GM15510 (cell line): ENCODE data around the gene STXBP5L.

ENCODE experiments used
- POLR2A ChIP-seq: IDR thresholded peaks from 3 replicates; pipeline ENCODE4 v1.6.1; 2011; ENCODE audit warnings: borderline replicate concordance; ENCODE audit not compliant: insufficient read length; ENCODE audit errors: extremely low read depth

The STXBP5L gene

DNA sequence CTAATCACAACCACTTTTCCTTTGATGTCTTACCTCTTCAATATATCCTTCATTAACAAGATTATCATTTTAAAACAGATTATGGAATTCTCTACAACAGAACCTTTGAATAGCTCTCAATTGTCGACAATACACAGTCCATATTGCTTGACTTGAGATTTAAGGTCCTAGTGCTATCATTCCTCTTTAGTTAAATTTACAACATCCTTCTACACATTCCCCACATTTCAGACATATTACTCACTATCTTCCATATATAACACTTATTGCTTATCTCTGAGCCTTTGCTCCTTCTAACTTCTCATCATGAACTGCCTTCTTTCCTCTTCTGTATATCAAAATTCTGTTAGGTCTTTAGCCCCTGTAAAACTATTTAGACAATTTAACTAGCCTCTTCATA is 247.0 kb downstream of the STXBP5L start:
- TF ChIP-seq POLR2A: no peak

DNA sequence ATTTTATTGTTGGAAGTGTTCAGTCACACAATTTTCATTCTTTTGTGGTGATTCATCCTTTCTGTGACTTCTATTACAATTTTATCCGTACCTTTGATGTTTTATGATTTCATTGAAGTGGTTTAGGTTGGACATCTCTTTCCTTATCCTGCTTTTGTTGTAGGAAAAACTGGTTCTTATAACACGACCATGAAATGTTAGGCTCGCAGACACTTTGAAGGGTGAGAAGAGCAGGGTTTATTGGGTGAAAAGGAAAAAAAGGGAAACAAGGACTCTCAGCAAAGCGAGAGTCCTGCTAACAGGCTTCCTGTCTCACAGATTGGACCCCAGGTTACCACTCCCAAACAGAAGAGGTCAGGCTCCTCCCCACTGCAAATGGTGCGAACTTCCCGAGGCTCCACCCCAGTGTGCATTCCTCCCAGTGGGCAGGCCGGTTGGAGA is 257.4 kb downstream of the STXBP5L start:
- no peak for TF ChIP-seq POLR2A

DNA sequence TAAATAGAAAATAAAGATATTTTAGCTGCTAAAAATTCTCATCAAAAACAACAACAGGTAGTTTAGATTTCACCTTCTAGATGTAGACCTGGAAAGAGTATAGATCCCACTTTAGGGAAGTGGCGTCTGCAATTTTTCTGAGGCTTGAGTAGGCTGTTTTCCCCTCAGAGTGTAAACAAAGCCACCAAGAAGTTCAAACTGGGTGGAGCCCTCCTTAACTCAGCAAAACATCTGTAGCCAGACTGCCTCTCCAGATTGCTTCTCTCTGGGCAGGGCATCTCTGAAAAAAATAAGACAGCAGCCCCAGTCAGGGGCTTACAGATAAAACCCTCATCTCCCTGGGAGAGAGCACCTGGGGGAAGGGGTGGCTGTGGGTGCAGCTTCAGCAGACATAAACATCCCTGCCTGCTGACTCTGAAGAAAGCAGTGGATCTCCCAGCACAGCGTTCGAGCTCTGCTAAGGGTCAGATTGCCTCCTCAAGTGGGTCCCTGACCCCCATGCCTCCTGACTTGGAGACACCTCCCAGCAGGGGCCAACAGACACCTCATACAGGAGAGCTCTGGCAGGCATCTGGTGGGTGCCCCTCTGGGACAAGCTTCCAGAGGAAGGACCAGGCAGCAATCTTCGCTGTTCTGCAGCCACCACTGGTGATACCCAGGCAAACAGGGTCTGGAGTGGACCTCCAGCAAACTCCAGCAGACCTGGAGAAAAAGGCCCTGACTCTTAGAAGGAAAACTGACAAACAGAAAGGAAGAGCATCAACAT is 259.6 kb downstream of the STXBP5L start:
- no peak for TF ChIP-seq POLR2A

DNA sequence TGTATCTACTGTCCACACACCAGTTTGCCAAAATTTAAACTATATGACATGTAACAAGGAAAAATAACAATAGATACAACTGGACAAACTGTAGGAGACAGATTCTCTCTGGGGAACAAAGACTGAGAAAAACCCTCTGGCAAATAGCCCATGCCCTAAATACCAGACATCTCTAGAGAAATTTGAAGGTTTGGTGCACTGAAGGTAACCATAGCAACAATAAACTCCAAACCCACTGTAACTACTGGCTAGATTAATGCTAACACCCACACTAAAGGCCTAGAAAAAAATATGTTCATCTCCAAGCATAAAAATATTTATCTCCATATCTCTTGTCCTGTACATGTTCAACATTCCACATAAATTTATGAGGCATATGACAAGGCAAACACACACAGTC is 267.1 kb downstream of the STXBP5L start:
- no peak for TF ChIP-seq POLR2A

DNA sequence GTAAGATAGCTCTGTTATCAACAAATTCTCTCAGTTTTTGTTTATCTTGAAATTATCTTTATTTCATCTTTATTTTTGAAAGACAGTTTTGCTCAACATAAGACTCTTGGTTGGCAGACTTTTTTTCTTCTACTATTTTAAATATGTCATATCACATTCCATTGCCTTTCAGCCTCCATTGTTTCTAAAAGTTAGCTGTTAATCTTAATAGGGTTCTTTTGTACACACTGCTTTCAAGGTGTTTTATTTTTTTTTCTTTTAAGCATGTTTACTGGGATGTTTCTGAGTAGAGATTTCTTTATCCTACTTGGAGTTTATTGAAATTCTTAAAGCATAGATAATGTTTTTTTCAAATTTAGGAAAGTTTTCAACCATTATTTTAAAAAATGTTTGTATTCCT is 294.6 kb downstream of the STXBP5L start:
- no peak for TF ChIP-seq POLR2A

DNA sequence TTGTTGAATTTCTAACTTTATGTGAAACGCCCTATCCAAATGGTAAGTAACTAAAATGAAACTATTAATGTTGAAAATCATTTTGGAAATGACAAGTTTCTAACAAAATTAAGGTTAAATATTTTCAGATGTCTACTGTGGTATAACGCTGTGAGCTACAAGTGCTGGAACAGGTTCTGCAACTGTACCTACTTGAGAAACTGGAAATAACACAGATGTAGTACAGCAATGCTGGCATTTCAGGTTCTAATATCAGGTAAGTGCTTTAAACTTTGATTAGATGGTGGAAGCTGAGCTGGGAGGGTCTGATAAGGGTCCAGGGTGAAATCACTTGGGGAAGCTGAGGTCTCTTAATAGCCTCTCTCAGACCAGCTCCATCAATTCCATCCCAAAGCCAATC is 315.1 kb downstream of the STXBP5L start:
- TF ChIP-seq POLR2A: no peak

DNA sequence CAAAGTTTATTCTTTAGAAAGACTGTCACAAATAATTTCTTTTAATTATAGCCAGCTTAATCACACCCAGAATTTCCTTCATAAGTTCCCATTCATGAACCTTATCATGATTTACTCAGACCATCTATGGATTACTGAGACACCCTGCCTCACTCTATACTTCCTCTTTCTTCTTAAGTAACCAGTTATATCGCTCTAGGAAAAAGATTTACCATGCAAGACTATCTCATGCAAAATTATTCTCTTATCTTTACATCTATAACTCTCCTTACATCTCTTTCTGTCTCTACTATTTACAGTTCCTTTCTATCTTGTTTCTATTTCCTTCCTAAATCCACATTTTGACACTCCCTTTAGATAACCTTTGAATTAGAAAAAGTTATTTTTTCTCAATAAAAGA is 321.0 kb downstream of the STXBP5L start:
- TF ChIP-seq POLR2A: no peak

DNA sequence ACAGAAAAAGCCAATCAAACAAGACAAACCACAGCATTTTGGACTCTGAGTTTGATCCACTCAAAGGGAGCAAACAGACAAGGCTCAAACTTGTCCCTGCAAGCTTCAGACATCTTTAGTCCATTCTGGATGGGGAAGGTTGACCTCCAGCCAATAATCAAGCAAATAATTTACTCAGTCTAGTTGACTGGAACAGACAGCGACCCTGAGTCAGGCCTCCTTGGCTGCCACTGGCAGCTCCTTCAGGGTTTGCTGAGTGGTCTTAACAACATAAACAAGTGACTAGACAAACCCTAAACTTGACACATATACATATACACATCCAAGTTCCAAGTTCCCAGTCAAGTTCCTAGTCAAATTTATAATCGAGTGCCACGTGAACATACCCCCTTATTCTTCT is 323.9 kb downstream of the STXBP5L start:
- TF ChIP-seq POLR2A: no peak

DNA sequence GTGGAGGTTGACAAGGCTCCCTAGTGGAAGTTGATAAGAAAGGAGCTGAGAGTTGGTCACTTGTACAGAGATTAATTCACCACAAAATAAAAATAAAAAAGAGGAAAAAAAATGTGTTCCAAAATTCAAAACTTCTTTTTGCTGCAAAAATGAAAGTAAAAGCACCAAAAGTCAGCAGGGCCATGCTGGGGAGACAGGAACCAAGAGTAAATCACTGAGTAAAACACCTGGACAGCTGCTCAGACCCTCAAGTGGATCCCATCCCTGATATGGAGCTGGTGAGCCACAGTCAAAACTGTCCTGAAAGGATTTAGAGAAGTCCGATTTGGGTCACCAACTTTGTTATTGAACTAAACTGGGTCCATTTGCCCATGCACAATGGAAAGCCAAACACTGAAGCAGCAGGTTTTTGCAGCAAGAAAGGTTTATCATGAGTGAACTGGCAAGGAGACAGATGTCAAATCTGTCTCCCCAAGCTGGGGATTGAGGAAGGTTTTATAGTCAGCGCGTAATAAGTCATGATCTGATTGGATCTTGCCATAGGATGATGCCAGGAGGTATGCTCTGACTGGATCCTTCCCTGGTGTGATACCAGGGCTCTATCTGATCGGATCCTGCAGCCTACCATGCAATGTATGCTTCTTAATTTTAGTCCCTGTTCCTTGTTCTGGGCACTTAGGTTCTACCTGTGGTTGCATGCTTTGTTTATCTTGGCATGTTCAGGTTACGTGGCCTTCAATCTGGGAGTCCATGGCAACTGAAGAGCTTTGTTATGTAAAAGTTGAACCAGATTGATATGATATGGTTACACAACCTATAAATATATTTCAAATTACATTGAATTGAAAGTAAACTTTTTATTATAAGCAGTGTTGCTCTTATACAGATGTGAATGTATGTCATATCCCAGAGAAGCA is 324.6 kb downstream of the STXBP5L start:
- TF ChIP-seq POLR2A: no peak

DNA sequence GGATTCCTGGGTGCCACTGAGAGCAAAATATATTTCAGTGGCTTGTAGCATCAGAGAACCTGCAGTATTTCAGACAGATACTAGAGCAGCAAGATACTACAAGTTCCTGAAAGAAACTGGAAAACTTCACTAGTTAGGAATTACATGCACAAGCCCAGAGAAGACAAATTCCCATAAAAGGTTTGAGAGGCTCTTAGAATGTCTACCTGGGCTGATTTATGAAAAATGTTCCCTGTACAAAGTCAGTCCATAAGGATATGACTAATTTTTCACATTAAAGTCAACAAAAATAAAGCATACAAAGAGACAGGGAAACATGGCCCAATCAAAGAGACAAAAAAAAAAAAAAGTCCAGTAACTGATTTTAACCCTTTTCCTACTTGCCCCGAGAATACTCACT is 335.2 kb downstream of the STXBP5L start:
- TF ChIP-seq POLR2A: no peak

DNA sequence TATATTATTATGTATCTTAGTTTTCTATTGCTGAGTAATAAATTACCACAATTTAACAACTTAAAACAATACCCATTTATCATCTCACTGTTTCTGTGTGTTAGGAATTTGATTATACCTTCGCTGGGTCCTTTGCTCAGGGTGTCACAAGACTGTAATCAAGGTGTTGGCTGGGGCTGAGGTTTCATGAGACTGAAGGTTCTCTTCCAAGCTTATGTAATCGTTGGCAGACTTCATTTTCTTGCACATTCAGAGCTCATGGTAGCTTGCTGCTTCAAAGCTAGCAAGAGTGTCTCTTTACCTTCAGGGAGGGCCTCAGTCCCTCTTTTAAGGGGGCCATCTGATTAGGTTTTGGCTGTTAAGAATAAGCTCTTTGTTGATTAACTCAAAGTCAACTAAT is 344.7 kb downstream of the STXBP5L start:
- TF ChIP-seq POLR2A: no peak

DNA sequence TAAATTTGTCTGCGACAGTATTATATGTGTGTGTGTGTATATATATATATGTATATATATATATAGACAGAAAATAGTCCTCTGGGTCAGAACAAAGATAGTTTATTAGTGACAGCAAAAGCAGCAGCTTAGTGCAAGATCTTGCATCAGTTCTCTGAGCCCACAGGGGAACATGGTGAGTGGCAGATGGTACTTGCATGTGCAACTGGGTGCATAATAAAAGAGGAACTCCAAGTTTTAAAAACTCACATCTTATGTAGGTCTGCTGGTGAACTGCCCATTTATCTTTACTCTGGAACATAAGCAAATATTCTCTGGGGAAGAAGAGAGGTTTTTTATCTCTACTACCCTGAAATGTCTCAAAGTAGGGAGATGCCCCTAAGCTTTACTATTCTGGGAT is 361.4 kb downstream of the STXBP5L start:
- TF ChIP-seq POLR2A: no peak

DNA sequence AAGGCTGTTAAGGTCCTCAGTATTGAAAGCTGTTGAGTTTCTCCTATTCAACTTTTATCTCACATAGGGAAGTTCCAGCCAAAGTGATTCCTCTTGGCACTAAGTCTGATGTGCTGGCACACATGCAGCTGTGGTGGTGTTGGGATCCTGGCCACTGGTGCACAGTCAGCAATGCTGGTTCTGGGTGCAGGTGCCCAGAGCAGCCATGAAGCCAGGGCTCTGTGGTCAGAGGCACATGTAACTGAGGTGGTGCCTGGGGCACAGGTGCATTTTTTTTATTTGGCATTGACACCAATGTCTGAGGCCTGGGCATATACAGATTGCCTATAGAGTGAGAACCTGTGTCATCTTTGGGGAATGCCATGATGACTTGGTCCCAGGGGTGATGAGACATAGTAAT is 366.4 kb downstream of the STXBP5L start:
- TF ChIP-seq POLR2A: no peak

DNA sequence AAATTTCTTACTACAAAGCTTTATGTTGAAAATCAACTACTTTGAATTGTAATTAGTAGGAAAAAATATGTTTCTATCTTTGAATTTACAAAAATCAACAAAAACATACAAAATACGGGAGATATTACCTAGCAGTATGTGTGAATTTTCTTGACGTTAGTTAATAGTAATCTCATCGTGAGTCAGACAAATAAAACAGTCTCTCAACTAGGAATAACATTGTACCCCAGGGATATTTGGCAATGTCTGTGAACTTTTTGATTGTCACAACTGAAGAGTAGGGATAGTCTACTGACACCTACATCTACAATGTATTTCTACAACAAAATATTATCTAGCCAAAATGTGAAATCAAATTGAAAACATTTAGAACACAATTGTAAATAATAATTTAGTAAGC is 387.4 kb downstream of the STXBP5L start:
- no peak for TF ChIP-seq POLR2A

DNA sequence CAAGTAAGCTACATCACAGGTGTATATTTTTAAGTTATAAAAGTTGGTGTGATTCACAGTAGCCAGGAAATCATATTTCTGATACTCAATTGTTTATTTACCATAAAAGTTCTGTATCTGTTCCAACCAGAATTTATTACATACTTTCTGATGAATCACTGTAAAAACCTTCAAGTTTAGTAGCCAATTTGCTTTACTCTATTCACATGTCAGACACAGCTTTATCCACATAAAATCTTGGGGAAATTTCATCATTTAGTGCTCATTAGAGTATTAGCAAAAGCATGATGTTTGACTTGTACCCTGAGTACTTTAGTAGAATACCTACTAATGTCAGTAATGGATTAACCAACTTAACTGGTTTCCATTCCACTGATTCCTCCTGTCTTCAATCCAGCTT is 388.0 kb downstream of the STXBP5L start:
- TF ChIP-seq POLR2A: no peak

DNA sequence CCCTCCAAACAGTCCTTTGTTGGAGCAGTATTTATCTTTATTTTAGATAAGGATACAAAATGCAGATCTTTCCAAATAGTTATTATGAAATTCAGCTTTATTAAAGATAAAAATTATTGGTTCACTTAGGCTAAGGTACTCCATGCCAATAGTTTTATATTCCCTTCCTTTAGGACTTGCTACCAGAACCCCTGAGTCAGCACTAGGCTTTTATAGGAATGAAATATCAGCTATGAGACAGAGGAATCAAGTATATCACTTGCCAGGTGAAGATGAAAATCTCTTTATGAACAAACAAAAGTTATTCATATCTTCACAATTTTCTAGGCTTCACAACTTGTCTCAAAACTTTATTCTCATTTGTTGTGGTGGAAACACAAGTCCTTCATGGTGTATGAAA is 416.3 kb downstream of the STXBP5L start:
- no peak for TF ChIP-seq POLR2A

DNA sequence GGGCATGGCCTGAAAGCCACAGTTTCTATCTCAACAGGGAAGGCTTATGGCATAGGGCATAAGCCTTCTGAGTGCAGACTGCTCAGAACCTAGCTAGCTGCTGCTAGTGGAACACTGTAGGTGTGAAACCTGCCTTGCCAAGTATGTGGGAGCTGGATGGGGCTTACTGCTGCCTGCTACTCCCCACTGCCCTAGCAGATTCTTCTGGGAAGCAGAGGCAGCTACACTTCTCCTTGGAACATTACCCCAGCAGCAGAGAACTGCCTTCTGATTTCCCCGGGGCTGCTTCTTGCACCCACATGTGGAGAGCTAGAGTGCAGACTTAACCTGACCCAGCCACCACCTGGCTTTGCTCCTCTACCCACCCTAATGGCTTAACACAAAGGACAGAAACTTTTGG is 422.1 kb downstream of the STXBP5L start:
- no peak for TF ChIP-seq POLR2A

DNA sequence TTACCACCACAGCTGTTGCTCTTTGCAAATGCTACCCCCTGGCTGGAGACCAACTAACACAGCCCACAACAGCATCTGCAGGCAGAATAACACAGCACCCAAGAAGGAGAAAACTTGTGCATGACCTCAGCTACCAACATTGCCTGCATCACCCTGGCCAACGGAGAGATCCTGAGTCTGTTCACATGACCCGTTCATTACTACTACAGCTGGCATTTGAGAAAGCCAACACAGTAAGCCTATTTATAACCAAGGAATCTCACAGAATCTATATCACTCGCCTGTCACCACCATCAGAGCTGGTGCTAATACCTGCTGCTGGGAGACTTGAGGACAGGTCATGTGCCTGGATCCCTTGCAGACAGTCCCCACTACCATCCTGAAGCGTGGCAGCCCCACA is 422.6 kb downstream of the STXBP5L start:
- TF ChIP-seq POLR2A: no peak
